Testis (tissue), 2 donors: Measurements from ENCODE around the gene TP53BP2.
"Not testable (repeated sequence)": the region's sequence is repeated elsewhere in the genome, so short reads cannot be mapped to it uniquely, and the experiment has no call there.

Source experiments
- CTCF ChIP-seq, 3 experiments: fragments of 450-650 bp in 2 of 3; fragments of 200-600 bp in 1 of 3; sonication (generic) in 1 of 3; IDR thresholded peaks; one replicate each; pipeline ENCODE4 v1.5.1; 2016 to 2019; ENCODE audit warnings: antibody characterized with exemption in 3 of 3, mild to moderate bottlenecking in 2 of 3, moderate library complexity in 1 of 3
- POLR2A ChIP-seq: fragments of 450-650 bp; IDR thresholded peaks from one replicate; pipeline ENCODE4 v1.6.1; 2017; ENCODE audit warnings: antibody characterized with exemption, mild to moderate bottlenecking, moderate library complexity

GRCh38 chr1:223736638-223737037, 109.1 kb downstream of the TP53BP2 start:
- not testable (repeated sequence) for TF ChIP-seq CTCF (IDR thresholded peaks at IDR 0.05); POLR2A
